ENCODE results near the gene TMEM132D.
"Not testable (repeated sequence)": the region's sequence is repeated elsewhere in the genome, so short reads cannot be mapped to it uniquely, and the experiment has no call there.

Gene TMEM132D

DNA sequence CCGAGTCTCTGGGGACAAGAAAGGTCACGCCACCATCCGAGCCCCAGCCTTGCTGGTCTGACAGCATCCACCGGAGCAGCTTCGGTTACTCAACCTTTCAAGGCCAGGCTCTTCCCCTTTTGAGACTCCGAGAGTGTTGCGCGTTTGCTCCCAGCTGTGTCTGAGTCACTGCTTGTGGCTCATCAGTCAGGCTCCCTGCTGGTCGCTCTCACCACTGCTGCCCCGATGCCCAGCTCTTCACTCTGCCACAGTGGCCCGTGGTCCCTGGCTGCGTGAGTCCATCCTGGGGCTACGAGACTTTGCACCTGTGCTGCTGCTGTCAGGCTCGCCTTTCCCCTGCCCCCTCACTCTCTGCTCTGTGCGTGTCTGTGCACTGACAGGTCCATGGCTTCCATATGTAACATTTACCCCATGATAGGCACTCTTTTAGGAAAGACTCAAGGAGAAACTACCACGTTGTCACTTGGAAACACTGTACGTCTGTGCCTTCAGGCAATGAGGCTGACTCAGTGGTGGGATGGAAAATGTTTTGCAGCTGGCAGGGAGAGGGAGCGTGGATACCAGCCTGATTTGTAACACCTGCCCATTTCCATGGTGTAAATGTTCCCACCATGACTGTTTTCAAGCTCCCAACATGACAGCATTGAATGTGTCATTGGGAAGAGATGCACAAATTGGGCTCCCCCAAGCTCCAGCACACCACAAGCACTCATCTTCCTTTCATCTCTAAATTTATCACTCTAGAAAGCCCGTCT is 350.7 kb downstream of the TMEM132D start:
- DNase-seq (ENCODE audit: insufficient read length, low spot score) (no peak), FAIRE-seq (no peak)

DNA sequence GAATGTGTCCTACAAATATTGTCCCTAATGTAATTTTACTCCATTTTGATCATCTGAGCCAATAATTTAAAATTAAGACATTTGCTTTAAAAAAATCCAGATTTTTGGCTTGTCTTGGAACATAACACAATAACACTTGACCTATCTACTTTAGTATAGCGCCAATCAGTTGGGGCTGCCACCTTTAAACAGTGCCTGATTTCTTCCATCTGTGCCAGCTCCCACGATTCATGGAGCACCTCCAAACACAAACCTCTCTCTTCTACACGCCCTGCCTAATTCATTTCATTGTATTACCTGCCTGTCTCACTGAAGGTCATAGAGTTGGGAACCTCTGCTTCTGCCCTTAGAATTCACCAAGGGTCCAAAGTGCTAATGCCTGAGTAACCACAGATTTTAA is 352.4 kb downstream of the TMEM132D start:
- no peak for TF ChIP-seq CTCF (IDR thresholded peaks at IDR 0.05; ENCODE audit: insufficient read depth, missing control alignments)
- DNase-seq (ENCODE audit: insufficient read length, low spot score), result no peak
- no peak for FAIRE-seq

More for the DNA sequence above, 350.7 kb downstream of the TMEM132D start:
- TF ChIP-seq CTCF (IDR thresholded peaks at IDR 0.05; ENCODE audit: insufficient read depth, missing control alignments), result no peak

DNA sequence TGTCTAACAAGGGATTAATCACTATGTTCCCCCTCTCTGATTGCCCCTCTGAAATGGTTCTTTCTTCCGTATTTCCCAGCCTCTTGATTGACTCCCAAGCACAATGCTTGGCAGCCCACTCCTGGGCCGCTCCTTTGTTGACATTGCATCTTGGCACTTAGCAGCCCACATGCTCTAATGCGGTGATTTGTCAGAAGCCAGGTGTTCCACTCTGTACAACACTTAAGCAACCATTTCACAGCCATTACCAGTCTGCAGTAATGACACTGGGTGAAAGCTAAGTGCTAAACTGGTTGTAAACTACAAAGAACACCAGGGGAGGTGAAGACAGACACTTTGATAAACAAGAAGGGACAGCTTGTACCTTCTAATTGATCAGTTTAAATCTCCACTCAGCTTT is 353.5 kb downstream of the TMEM132D start:
- no peak for TF ChIP-seq CTCF (IDR thresholded peaks at IDR 0.05; ENCODE audit: insufficient read depth, missing control alignments)
- DNase-seq (ENCODE audit: insufficient read length, low spot score) (no peak), FAIRE-seq (no peak)

DNA sequence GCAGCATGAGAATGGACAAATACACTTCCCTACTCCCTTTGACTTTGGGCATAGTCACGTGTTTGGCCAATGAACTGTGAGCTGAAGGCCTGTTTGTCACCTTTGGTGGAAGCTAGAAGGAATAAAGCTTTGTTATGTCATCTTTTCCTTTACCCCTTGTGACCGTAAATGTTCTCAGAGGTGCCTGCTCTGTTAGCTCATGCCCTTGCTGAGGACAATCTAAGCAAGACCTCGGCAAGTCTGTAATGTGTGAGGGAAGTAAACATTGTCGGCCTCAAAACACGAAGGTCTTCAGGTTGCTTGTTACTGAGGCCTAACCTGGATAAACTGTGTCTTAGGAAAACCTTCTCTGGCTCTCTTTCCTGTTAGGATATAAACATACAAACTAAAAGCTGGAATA is 354.2 kb downstream of the TMEM132D start:
- no peak for FAIRE-seq
- no peak for DNase-seq (ENCODE audit: insufficient read length, low spot score)
- TF ChIP-seq CTCF (IDR thresholded peaks at IDR 0.05; ENCODE audit: insufficient read depth, missing control alignments), result no peak

DNA sequence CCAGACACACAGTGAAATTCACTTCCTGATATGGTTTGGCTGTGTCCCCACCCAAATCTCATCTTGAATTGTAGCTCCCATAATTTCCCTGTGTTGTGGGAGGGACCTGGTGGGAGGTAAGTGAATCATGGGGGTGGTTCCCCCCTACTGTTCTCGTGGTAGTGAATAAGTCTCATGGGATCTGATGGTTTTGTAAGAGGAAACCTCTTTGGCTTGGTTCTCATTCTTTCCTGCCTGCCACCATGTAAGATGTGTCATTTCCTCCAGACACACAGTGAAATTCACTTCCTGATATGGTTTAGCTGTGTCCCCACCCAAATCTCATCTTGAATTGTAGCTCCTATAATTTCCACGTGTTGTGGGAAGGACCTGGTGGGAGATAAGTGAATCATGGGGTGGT is 354.8 kb downstream of the TMEM132D start:
- FAIRE-seq; DNase-seq (ENCODE audit: insufficient read length, low spot score): not testable (repeated sequence)

DNA sequence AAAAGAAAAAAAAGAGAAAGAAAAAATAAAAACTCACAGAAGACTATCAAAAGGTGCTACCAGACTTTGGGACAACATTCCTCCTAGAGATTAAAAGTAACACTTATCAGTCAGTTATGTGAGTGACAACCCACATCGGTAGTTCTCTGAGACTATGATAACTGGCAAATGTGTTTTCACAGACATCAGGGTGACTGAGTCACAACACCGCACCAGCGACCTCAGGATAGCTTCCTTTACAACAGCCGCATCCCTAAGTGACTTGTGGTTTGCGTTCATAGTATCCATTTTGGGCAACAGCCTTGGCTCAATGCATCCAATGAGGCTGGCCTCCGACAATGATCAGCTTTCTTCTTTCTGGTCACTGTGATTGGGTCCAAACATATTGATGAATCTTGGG is 359.1 kb downstream of the TMEM132D start:
- no peak for DNase-seq (ENCODE audit: insufficient read length, low spot score)
- TF ChIP-seq CTCF (IDR thresholded peaks at IDR 0.05; ENCODE audit: insufficient read depth, missing control alignments), result no peak
- no peak for FAIRE-seq

- FAIRE-seq, result no peak
- DNase-seq (ENCODE audit: insufficient read length, low spot score), result no peak
- TF ChIP-seq CTCF (IDR thresholded peaks at IDR 0.05; ENCODE audit: insufficient read depth, missing control alignments), result no peak
Measured at GRCh38 chr12:129540954-129541353, 362.9 kb downstream of the TMEM132D start.
